HCT116 (cell line): ENCODE data around the gene WSCD2.

ENCODE experiments used
- CEBPB ChIP-seq: IDR thresholded peaks from 2 replicates; pipeline ENCODE4 v1.6.1; 2012; ENCODE audit warnings: low read depth
- EGR1 ChIP-seq: IDR thresholded peaks from 2 replicates; pipeline ENCODE4 v1.6.1; 2012; ENCODE audit warnings: low read depth
- ELF1 ChIP-seq: IDR thresholded peaks from 2 replicates; pipeline ENCODE4 v1.6.1; 2012; ENCODE audit warnings: low read depth, borderline replicate concordance
- FOSL1 ChIP-seq: IDR thresholded peaks from 2 replicates; pipeline ENCODE4 v1.6.1; 2012; ENCODE audit warnings: low read depth
- POLR2A ChIP-seq: IDR thresholded peaks from 2 replicates; pipeline ENCODE4 v1.7.0; 2011; ENCODE audit warnings: borderline replicate concordance; ENCODE audit not compliant: insufficient read depth, insufficient read length; ENCODE audit errors: extremely low read depth
- SIN3A ChIP-seq: IDR thresholded peaks from 2 replicates; pipeline ENCODE4 v1.6.1; 2012; ENCODE audit warnings: low read depth
- TCF7L2 ChIP-seq: IDR thresholded peaks from 2 replicates; pipeline ENCODE4 v1.7.0; 2011; ENCODE audit warnings: borderline replicate concordance, inconsistent platforms; ENCODE audit not compliant: insufficient read depth, insufficient read length; ENCODE audit errors: extremely low read depth
- ZFX ChIP-seq: fragments of 450-650 bp; IDR thresholded peaks from 2 replicates; pipeline ENCODE4 v1.6.1; 2017
- TF ChIP-seq, protein P1 (sequence below): IDR thresholded peaks from 2 replicates; pipeline ENCODE4 v1.6.1; 2012
- TF ChIP-seq, protein P2 (sequence below), 3 experiments: fragments of 200-600 bp in 1 of 3; sonication (generic) in 1 of 3; IDR thresholded peaks in 2 of 3; conservative IDR thresholded peaks in 1 of 3; 2 replicates each; pipeline ENCODE4 v1.5.1; 2012 to 2017; ENCODE audit warnings: low read depth in 2 of 3, low read length in 2 of 3, antibody characterized with exemption in 1 of 3, borderline replicate concordance in 1 of 3, control low read depth in 1 of 3, mild to moderate bottlenecking in 1 of 3, mixed read lengths in 1 of 3, mixed run types in 1 of 3, moderate library complexity in 1 of 3; ENCODE audit not compliant: insufficient read depth in 1 of 3
- TF ChIP-seq, protein P3 (sequence below): IDR thresholded peaks from 2 replicates; pipeline ENCODE4 v1.6.1; 2012
- TF ChIP-seq, protein P4 (sequence below): IDR thresholded peaks from 2 replicates; pipeline ENCODE4 v1.6.1; 2012; ENCODE audit warnings: low read depth
- TF ChIP-seq, protein P5 (sequence below): IDR thresholded peaks from 2 replicates; pipeline ENCODE4 v1.6.1; 2011; ENCODE audit warnings: mild to moderate bottlenecking, low read length, moderate library complexity; ENCODE audit not compliant: insufficient replicate concordance; ENCODE audit errors: extremely low read depth

DNA sequence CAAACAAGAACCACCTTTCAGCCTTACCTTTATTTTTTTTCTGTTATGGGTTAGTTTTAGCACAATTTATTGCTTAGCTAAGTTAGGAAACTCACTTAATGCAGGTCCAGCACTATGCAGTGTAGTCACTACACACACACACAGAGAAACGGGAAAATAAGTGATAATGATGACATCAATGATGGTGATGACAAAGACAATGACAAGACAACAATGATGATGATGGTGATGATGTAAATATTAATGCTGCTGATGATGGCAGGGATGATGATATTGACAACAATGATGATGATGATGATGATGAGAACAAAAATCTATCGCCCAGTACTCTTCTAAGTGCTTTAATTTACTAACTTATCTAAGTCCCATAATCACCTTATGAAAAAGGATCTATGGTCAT, 41.1 kb downstream of the WSCD2 start:
- TF ChIP-seq CEBPB (no peak), EGR1 (no peak), POLR2A (no peak), ELF1 (no peak), FOSL1 (no peak), TCF7L2 (no peak), ZFX (no peak), SIN3A (no peak)
- TF ChIP-seq, protein P1, sequence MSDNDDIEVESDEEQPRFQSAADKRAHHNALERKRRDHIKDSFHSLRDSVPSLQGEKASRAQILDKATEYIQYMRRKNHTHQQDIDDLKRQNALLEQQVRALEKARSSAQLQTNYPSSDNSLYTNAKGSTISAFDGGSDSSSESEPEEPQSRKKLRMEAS, result no peak
- TF ChIP-seq, protein P2, sequence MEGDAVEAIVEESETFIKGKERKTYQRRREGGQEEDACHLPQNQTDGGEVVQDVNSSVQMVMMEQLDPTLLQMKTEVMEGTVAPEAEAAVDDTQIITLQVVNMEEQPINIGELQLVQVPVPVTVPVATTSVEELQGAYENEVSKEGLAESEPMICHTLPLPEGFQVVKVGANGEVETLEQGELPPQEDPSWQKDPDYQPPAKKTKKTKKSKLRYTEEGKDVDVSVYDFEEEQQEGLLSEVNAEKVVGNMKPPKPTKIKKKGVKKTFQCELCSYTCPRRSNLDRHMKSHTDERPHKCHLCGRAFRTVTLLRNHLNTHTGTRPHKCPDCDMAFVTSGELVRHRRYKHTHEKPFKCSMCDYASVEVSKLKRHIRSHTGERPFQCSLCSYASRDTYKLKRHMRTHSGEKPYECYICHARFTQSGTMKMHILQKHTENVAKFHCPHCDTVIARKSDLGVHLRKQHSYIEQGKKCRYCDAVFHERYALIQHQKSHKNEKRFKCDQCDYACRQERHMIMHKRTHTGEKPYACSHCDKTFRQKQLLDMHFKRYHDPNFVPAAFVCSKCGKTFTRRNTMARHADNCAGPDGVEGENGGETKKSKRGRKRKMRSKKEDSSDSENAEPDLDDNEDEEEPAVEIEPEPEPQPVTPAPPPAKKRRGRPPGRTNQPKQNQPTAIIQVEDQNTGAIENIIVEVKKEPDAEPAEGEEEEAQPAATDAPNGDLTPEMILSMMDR (IDR thresholded peaks at IDR 0.05 in 2 of 3, conservative IDR thresholded peaks at IDR 0.05 in 1 of 3; ENCODE audit: borderline replicate concordance in 1 of 3, insufficient read depth in 1 of 3, low read depth in 2 of 3, low read length in 2 of 3), result no peak
- TF ChIP-seq, protein P3, sequence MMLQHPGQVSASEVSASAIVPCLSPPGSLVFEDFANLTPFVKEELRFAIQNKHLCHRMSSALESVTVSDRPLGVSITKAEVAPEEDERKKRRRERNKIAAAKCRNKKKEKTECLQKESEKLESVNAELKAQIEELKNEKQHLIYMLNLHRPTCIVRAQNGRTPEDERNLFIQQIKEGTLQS, result no peak
- TF ChIP-seq, protein P4, sequence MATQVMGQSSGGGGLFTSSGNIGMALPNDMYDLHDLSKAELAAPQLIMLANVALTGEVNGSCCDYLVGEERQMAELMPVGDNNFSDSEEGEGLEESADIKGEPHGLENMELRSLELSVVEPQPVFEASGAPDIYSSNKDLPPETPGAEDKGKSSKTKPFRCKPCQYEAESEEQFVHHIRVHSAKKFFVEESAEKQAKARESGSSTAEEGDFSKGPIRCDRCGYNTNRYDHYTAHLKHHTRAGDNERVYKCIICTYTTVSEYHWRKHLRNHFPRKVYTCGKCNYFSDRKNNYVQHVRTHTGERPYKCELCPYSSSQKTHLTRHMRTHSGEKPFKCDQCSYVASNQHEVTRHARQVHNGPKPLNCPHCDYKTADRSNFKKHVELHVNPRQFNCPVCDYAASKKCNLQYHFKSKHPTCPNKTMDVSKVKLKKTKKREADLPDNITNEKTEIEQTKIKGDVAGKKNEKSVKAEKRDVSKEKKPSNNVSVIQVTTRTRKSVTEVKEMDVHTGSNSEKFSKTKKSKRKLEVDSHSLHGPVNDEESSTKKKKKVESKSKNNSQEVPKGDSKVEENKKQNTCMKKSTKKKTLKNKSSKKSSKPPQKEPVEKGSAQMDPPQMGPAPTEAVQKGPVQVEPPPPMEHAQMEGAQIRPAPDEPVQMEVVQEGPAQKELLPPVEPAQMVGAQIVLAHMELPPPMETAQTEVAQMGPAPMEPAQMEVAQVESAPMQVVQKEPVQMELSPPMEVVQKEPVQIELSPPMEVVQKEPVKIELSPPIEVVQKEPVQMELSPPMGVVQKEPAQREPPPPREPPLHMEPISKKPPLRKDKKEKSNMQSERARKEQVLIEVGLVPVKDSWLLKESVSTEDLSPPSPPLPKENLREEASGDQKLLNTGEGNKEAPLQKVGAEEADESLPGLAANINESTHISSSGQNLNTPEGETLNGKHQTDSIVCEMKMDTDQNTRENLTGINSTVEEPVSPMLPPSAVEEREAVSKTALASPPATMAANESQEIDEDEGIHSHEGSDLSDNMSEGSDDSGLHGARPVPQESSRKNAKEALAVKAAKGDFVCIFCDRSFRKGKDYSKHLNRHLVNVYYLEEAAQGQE, result no peak
- TF ChIP-seq, protein P5, sequence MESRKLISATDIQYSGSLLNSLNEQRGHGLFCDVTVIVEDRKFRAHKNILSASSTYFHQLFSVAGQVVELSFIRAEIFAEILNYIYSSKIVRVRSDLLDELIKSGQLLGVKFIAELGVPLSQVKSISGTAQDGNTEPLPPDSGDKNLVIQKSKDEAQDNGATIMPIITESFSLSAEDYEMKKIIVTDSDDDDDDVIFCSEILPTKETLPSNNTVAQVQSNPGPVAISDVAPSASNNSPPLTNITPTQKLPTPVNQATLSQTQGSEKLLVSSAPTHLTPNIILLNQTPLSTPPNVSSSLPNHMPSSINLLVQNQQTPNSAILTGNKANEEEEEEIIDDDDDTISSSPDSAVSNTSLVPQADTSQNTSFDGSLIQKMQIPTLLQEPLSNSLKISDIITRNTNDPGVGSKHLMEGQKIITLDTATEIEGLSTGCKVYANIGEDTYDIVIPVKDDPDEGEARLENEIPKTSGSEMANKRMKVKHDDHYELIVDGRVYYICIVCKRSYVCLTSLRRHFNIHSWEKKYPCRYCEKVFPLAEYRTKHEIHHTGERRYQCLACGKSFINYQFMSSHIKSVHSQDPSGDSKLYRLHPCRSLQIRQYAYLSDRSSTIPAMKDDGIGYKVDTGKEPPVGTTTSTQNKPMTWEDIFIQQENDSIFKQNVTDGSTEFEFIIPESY, result no peak
